Lower lobe of right lung (tissue), 2 donors: ENCODE measurements around the gene MYLK. TPM values are rescaled to one million over a fixed set of nuclear protein-coding genes. Genes with fewer than 3 reads are reported as not detected.

Source experiments
- ATAC-seq, 2 donors: fragments of 200-7000 bp; cut with Tn5 transposase; one replicate each; pipeline ENCODE4 v1.9.1; 2020 to 2022; ENCODE audit warnings: mild to moderate bottlenecking in 2 of 2, moderate library complexity in 2 of 2
- DNase-seq: peaks from one replicate; pipeline ENCODE4 v3.0.0-alpha.2; 2020
- H3K27ac ChIP-seq: fragments of 200-600 bp; one replicate; pipeline ENCODE4 v1.8.0; 2022
- H3K27me3 ChIP-seq: fragments of 200-600 bp; one replicate; pipeline ENCODE4 v1.8.0; 2022; ENCODE audit warnings: low read depth
- H3K36me3 ChIP-seq: fragments of 200-600 bp; one replicate; pipeline ENCODE4 v1.8.0; 2022; ENCODE audit warnings: mild to moderate bottlenecking
- H3K4me1 ChIP-seq: fragments of 200-600 bp; one replicate; pipeline ENCODE4 v1.8.0; 2022
- H3K4me3 ChIP-seq: fragments of 200-600 bp; one replicate; pipeline ENCODE4 v1.8.0; 2022; ENCODE audit warnings: mild to moderate bottlenecking
- H3K9me3 ChIP-seq: fragments of 200-600 bp; one replicate; pipeline ENCODE4 v1.8.0; 2022
- CTCF ChIP-seq: fragments of 200-600 bp; IDR thresholded peaks from one replicate; pipeline ENCODE4 v1.8.0; 2022; ENCODE audit warnings: antibody characterized with exemption, mild to moderate bottlenecking
- intact Hi-C: fragments of 100-400 bp; cut with DNase I; formaldehyde crosslinking; loops from one replicate; pipeline ENCODE4 v1.11.0; 2022
- total RNA-seq: library from RNA; stranded (reverse); fragmentation: NEBNext Ultra II Directional; extraction: Animal tissue kit (Norgen Biotek cat#: 25700); gene quantifications from one replicate; pipeline ENCODE4 v1.2.1, GENCODE V29; 2021
- donor health status: DM: no; HTN: yes; CAD: no; lungs with severe emphysema.

MYLK gene
- total RNA-seq, 1 donor from 2014 or later, result 156 TPM

GRCh38 chr3:123872621-123873020 is 11.5 kb downstream of the MYLK start:
- TF ChIP-seq CTCF, result no peak
- no peaks in the 10 kb centered on the region for H3K27me3 ChIP-seq
- H3K4me3 ChIP-seq, result no peak overlapping the region
- intact Hi-C loops, result no loop called here
- H3K27ac ChIP-seq, result no peak overlapping the region
- H3K4me1 ChIP-seq, result no peaks in the 10 kb centered on the region
- ATAC-seq, result no peak
- DNase-seq, result no peak
- no peaks in the 10 kb centered on the region for H3K36me3 ChIP-seq
- no peaks in the 10 kb centered on the region for H3K9me3 ChIP-seq

GRCh38 chr3:123871946-123872345 is 12.2 kb downstream of the MYLK start:
- Histone ChIP-seq H3K36me3 (no peaks in the 10 kb centered on the region), H3K4me1 (no peaks in the 10 kb centered on the region), H3K27me3 (no peaks in the 10 kb centered on the region), H3K9me3 (no peaks in the 10 kb centered on the region), H3K4me3 (no peak overlapping the region), H3K27ac (no peak overlapping the region)
- ATAC-seq, result no peak
- no peak for DNase-seq
- intact Hi-C loops, result no loop called here
- TF ChIP-seq CTCF, result no peak

DNA sequence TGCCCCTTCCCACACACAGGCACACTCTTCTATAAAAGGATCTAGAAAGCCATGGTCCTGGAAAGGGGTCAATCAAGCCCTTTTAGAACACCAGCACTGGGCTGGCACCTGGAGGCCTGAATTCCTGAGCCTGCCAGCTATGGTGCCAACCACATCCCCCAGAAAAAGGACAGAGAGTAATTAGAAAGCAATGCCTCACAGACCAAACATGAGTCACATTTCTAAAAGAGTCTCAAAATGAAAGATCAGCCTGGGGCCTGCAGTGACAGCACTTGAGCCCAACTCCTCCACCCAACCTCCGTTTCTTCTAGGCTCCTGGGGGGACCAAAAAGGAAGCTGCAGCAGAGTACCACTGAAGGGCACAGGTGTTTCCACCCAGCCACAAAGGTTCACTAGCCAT is 14.1 kb downstream of the MYLK start:
- H3K36me3 ChIP-seq, result no peaks in the 10 kb centered on the region
- TF ChIP-seq CTCF, result no peak
- ATAC-seq, result no peak
- no peak overlapping the region for H3K27ac ChIP-seq
- no peaks in the 10 kb centered on the region for H3K9me3 ChIP-seq
- no peak overlapping the region for H3K4me3 ChIP-seq
- H3K4me1 ChIP-seq, result no peaks in the 10 kb centered on the region
- DNase-seq, result no peak
- H3K27me3 ChIP-seq, result no peaks in the 10 kb centered on the region
- intact Hi-C loops, result no loop called here

- Histone ChIP-seq H3K27ac (no peak overlapping the region), H3K27me3 (no peaks in the 10 kb centered on the region)
- DNase-seq, result no peak
Observed at GRCh38 chr3:123869165-123869564, 15.0 kb downstream of the MYLK start.

DNA sequence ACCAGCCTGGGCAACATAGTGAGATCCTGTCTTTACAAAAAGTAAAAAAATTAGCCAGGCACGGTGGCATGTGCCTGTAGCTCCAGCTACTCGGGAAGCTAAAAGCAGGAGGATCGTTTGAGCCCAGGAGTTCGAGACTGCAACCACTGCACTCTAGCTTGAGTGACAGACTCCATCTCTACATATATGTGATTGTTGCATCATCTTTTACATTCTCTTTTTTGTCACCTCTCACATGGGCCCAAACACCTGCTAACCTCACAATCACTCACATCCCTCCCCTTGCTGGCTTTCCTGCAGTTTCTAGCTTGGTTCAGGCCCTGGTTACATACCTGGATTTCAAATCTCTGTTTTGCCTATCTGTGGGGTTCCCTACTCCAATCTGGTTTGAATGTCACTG is 19.4 kb downstream of the MYLK start:
- H3K9me3 ChIP-seq, result no peaks in the 10 kb centered on the region
- H3K4me3 ChIP-seq, result no peak overlapping the region
- no peaks in the 10 kb centered on the region for H3K36me3 ChIP-seq
- DNase-seq (no peak), ATAC-seq (no peak)
- intact Hi-C loops, result no loop called here
- no peak overlapping the region for H3K27ac ChIP-seq
- H3K27me3 ChIP-seq, result no peaks in the 10 kb centered on the region
- TF ChIP-seq CTCF, result no peak
- H3K4me1 ChIP-seq, result no peaks in the 10 kb centered on the region

More at GRCh38 chr3:123869165-123869564, 15.0 kb downstream of the MYLK start:
- no peaks in the 10 kb centered on the region for H3K36me3 ChIP-seq
- no peak for ATAC-seq
- no peak overlapping the region for H3K4me3 ChIP-seq
- no peaks in the 10 kb centered on the region for H3K4me1 ChIP-seq
- intact Hi-C loops, result no loop called here
- TF ChIP-seq CTCF, result no peak
- H3K9me3 ChIP-seq, result no peaks in the 10 kb centered on the region

- no peak for DNase-seq
- H3K9me3 ChIP-seq, result no peaks in the 10 kb centered on the region
- no peak overlapping the region for H3K27ac ChIP-seq
- no peak for ATAC-seq
- no peak overlapping the region for H3K4me3 ChIP-seq
- no peak for TF ChIP-seq CTCF
- H3K4me1 ChIP-seq, result no peaks in the 10 kb centered on the region
- intact Hi-C loops, result no loop called here
- no peaks in the 10 kb centered on the region for H3K36me3 ChIP-seq
- H3K27me3 ChIP-seq, result no peaks in the 10 kb centered on the region
Observed at GRCh38 chr3:123862152-123862551, 22.0 kb downstream of the MYLK start.
